Kidney epithelial cell (primary cell): ENCODE data around the gene CC2D2A. TPM values are rescaled to one million over a fixed set of nuclear protein-coding genes. Genes with fewer than 3 reads are reported as not detected.

Experiments used
- DNase-seq: peaks from one replicate; pipeline ENCODE4 v3.0.0-alpha.2; 2010; ENCODE audit warnings: low read depth
- H3K27me3 ChIP-seq: 2 replicates; pipeline ENCODE4 v1.6.0; 2011; ENCODE audit warnings: low read length; ENCODE audit not compliant: control insufficient read depth, insufficient read depth
- H3K36me3 ChIP-seq: 2 replicates; pipeline ENCODE4 v1.5.1; 2011; ENCODE audit warnings: low read length; ENCODE audit not compliant: control insufficient read depth, insufficient read depth
- H3K4me3 ChIP-seq: 2 replicates; pipeline ENCODE4 v1.5.1; 2011; ENCODE audit warnings: low read depth, mild to moderate bottlenecking, control low read depth, low read length
- CTCF ChIP-seq: IDR thresholded peaks from 2 replicates; pipeline ENCODE4 v1.5.1; 2011; ENCODE audit warnings: mild to moderate bottlenecking, moderate library complexity, low read length, control low read depth, inconsistent platforms; ENCODE audit not compliant: insufficient read depth, poor library complexity, severe bottlenecking
- total RNA-seq: library from RNA; depleted of rRNA; stranded (reverse); fragments of >200 nt; gene quantifications from 2 replicates; pipeline ENCODE4 v1.2.3, GENCODE V29; 2015

Gene CC2D2A
- total RNA-seq, 1 donor from 2014 or later, result 18.3 TPM

GRCh38 chr4:15585331-15585730 is 115.6 kb downstream of the CC2D2A start:
- TF ChIP-seq CTCF, result no peak
- Histone ChIP-seq H3K4me3 (no peak overlapping the region), H3K27me3 (no peaks in the 10 kb centered on the region), H3K36me3 (no peaks in the 10 kb centered on the region)
- DNase-seq, result no peak

- DNase-seq, result no peak
- TF ChIP-seq CTCF, result no peak
- no peak overlapping the region for H3K4me3 ChIP-seq
- no peaks in the 10 kb centered on the region for H3K36me3 ChIP-seq
- H3K27me3 ChIP-seq, result no peaks in the 10 kb centered on the region
Observed at GRCh38 chr4:15586066-15586465, 116.4 kb downstream of the CC2D2A start.

GRCh38 chr4:15587649-15588048 is 118.0 kb downstream of the CC2D2A start:
- no peak for DNase-seq

GRCh38 chr4:15592799-15593198 is 123.1 kb downstream of the CC2D2A start:
- Histone ChIP-seq H3K27me3 (no peaks in the 10 kb centered on the region), H3K4me3 (no peak overlapping the region), H3K36me3 (no peaks in the 10 kb centered on the region)
- TF ChIP-seq CTCF, result no peak
- no peak for DNase-seq

More at GRCh38 chr4:15587649-15588048, 118.0 kb downstream of the CC2D2A start:
- no peak overlapping the region for H3K4me3 ChIP-seq
- H3K36me3 ChIP-seq, result no peaks in the 10 kb centered on the region
- H3K27me3 ChIP-seq, result no peaks in the 10 kb centered on the region
- TF ChIP-seq CTCF, result no peak

- H3K4me3 ChIP-seq, result no peak overlapping the region
- no peak for TF ChIP-seq CTCF
- no peak for DNase-seq
- no peaks in the 10 kb centered on the region for H3K27me3 ChIP-seq
- H3K36me3 ChIP-seq, result peaks cover 2% of the 10 kb centered on the region
Observed at GRCh38 chr4:15598644-15599043, 129.0 kb downstream of the CC2D2A start.

- Histone ChIP-seq H3K36me3 (peaks cover 2% of the 10 kb centered on the region), H3K4me3 (no peak overlapping the region), H3K27me3 (no peaks in the 10 kb centered on the region)
- no peak for TF ChIP-seq CTCF
- DNase-seq, result no peak
Observed at GRCh38 chr4:15600176-15600575, 130.5 kb downstream of the CC2D2A start.
